ENCODE data around the gene ZNF823. TPM values are rescaled to one million over a fixed set of nuclear protein-coding genes. Genes with fewer than 3 reads are reported as not detected.
A peak's percentile ranks its signal among the peaks of the same experiment; 100 is the strongest.

The ZNF823 gene
- total and polyA plus RNA-seq, 9 of the 15 experiments (the other 6 are each of a cell fraction or from before 2014, with no cell fraction given) = 4.0 to 13.4 (median 6.1) TPM

DNA sequence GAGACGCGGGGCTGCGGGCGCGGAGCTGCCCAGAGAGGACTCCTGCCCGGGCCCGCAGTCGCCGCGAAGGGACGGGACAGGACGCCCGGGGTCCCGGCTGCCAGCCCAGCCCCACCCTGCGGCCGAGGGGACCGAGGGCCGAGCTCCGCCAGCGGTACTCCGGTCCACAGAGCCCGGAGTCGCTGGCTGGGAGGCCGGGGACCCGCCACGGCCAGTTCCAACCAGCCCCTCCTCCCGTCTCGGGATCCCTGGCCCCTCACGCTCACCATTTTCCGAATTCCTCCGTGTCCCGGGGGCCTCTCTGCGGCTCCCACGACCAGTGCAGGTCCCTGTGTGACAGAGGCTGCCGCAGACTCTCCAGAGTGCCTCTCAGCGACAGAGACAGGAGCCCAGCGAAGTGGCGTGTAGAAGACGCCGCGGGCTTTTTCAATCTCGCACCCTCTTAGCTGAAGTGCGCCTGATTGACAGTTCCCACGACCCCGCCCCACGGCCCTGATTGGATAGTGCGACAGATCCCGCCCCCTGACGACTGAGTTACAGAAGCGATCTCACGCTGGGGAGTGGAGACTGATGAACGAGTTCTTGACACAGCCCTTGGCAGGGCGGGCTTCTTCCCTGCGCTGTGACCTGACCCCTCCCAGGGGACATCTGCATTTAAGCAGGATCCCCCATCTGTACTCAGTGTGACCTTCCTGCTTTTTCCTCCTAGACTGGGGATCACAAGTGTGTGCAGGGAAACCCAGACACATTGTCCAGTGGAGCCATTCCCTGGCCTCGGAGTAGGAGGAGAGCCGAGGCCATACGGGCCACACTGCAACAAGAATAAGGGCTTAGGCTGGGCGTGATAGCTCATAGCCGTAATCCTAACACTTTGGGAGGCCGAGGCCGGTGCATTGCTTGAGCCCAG, 44.0 kb downstream of the ZNF823 start (continued):
- no peak for TF ChIP-seq ZNF41 (CRISPR knock-in tag; conservative IDR thresholded peaks at IDR 0.05)
- peak; percentile 44 to 57; a peak in 2 of 4 replicates for TF ChIP-seq MAZ (CRISPR knock-in tag; conservative IDR thresholded peaks at IDR 0.05 in 1 of 2, IDR thresholded peaks at IDR 0.05 in 1 of 2)
- TF ChIP-seq ZBTB17 (CRISPR knock-in tag; IDR thresholded peaks at IDR 0.05) = 0 out of 2 replicates have a peak, but pooled peaks have one; percentile 29
- TF ChIP-seq PML (IDR thresholded peaks at IDR 0.05; ENCODE audit: low read length) = peak; percentile 22; the same call in 1 of the 2 replicates
- TF ChIP-seq NUFIP1 (IDR thresholded peaks at IDR 0.05; ENCODE audit: partially characterized antibody) = no peak
- no peak for TF ChIP-seq PHF21A (IDR thresholded peaks at IDR 0.05; ENCODE audit: borderline replicate concordance, low read depth)
- TF ChIP-seq RUNX1 (IDR thresholded peaks at IDR 0.05; ENCODE audit: low read depth) = no peak
- TF ChIP-seq, protein P1, sequence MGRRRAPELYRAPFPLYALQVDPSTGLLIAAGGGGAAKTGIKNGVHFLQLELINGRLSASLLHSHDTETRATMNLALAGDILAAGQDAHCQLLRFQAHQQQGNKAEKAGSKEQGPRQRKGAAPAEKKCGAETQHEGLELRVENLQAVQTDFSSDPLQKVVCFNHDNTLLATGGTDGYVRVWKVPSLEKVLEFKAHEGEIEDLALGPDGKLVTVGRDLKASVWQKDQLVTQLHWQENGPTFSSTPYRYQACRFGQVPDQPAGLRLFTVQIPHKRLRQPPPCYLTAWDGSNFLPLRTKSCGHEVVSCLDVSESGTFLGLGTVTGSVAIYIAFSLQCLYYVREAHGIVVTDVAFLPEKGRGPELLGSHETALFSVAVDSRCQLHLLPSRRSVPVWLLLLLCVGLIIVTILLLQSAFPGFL (CRISPR knock-in tag; IDR thresholded peaks at IDR 0.05) = no peak
- no peak for TF ChIP-seq ZNF316 (IDR thresholded peaks at IDR 0.05)
- TF ChIP-seq CC2D1A (IDR thresholded peaks at IDR 0.05) = peak; percentile 31; the same call in 1 of the 2 replicates
- TF ChIP-seq RHOXF2B (CRISPR knock-in tag; conservative IDR thresholded peaks at IDR 0.05) = no peak
- TF ChIP-seq ATF7 (IDR thresholded peaks at IDR 0.05) = peak; percentile 66
- no peak for TF ChIP-seq ZNF644 (tag; IDR thresholded peaks at IDR 0.05; ENCODE audit: low read depth)
- no peak for TF ChIP-seq TEAD4 (IDR thresholded peaks at IDR 0.05; ENCODE audit: low read length)
- no peak for TF ChIP-seq TEAD4 (CRISPR knock-in tag; IDR thresholded peaks at IDR 0.05; ENCODE audit: borderline replicate concordance)
- no peak for TF ChIP-seq ATF1 (CRISPR knock-in tag; IDR thresholded peaks at IDR 0.05)
- TF ChIP-seq ATF1 (tag; IDR thresholded peaks at IDR 0.05) = peak; percentile 81
- TF ChIP-seq KLF1 (tag; IDR thresholded peaks at IDR 0.05) = no peak
- TF ChIP-seq, protein P2, sequence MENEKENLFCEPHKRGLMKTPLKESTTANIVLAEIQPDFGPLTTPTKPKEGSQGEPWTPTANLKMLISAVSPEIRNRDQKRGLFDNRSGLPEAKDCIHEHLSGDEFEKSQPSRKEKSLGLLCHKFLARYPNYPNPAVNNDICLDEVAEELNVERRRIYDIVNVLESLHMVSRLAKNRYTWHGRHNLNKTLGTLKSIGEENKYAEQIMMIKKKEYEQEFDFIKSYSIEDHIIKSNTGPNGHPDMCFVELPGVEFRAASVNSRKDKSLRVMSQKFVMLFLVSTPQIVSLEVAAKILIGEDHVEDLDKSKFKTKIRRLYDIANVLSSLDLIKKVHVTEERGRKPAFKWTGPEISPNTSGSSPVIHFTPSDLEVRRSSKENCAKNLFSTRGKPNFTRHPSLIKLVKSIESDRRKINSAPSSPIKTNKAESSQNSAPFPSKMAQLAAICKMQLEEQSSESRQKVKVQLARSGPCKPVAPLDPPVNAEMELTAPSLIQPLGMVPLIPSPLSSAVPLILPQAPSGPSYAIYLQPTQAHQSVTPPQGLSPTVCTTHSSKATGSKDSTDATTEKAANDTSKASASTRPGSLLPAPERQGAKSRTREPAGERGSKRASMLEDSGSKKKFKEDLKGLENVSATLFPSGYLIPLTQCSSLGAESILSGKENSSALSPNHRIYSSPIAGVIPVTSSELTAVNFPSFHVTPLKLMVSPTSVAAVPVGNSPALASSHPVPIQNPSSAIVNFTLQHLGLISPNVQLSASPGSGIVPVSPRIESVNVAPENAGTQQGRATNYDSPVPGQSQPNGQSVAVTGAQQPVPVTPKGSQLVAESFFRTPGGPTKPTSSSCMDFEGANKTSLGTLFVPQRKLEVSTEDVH (IDR thresholded peaks at IDR 0.05; ENCODE audit: low read depth, partially characterized antibody) = no peak
- TF ChIP-seq, protein P3, sequence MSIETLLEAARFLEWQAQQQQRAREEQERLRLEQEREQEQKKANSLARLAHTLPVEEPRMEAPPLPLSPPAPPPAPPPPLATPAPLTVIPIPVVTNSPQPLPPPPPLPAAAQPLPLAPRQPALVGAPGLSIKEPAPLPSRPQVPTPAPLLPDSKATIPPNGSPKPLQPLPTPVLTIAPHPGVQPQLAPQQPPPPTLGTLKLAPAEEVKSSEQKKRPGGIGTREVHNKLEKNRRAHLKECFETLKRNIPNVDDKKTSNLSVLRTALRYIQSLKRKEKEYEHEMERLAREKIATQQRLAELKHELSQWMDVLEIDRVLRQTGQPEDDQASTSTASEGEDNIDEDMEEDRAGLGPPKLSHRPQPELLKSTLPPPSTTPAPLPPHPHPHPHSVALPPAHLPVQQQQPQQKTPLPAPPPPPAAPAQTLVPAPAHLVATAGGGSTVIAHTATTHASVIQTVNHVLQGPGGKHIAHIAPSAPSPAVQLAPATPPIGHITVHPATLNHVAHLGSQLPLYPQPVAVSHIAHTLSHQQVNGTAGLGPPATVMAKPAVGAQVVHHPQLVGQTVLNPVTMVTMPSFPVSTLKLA (conservative IDR thresholded peaks at IDR 0.05) = peak in 1 of 2 experiments; percentile 60; a peak in 1 of 4 replicates
- TF ChIP-seq ERF (CRISPR knock-in tag; IDR thresholded peaks at IDR 0.05) = 0 out of 2 replicates have a peak, but pooled peaks have one; percentile 9
- TF ChIP-seq HDAC1 (IDR thresholded peaks at IDR 0.05) = peak in 1 of 2 experiments; percentile 64; a peak in 1 of 4 replicates
- TF ChIP-seq POLR2A (conservative IDR thresholded peaks at IDR 0.05) = peak; percentile 84
- TF ChIP-seq ZNF707 (CRISPR knock-in tag; conservative IDR thresholded peaks at IDR 0.05) = no peak
- 0 out of 2 replicates have a peak, but pooled peaks have one; percentile 16 for TF ChIP-seq NFIC (IDR thresholded peaks at IDR 0.05)

Data from K562 (cell line).